SK-N-SH (cell line): ENCODE results near the gene RETREG2. TPM values are rescaled to one million over a fixed set of nuclear protein-coding genes. Genes with fewer than 3 reads are reported as not detected.

ENCODE experiments used
- CTCF ChIA-PET: fragments of 300-600, 350-600 bp; formaldehyde crosslinking; extraction: SDS; loops from one replicate; lab custom pipeline; 2021; lab: Yijun Ruan, JAX
- POLR2A ChIA-PET: fragments of 350-600 bp; sonication (Branson Sonifier 250); formaldehyde crosslinking; extraction: SDS; loops from one replicate; lab custom pipeline; 2020; ENCODE audit warnings: antibody characterized with exemption, inconsistent platforms; lab: Yijun Ruan, JAX
- DNase-seq: peaks from one replicate; pipeline ENCODE4 v3.0.0; 2012
- H2AFZ ChIP-seq: fragments of 200-600 bp; sonication (generic); 2 replicates; pipeline ENCODE4 v1.8.1; 2016; ENCODE audit warnings: antibody characterized with exemption, mild to moderate bottlenecking, low read depth
- H3F3A ChIP-seq: fragments of 200-600 bp; sonication (generic); replicated peaks from 2 replicates; pipeline ENCODE3; 2016; ENCODE audit warnings: antibody characterized with exemption, mild to moderate bottlenecking; ENCODE audit not compliant: insufficient read depth
- H3K27ac ChIP-seq, 2 experiments: fragments of 200-500 bp in 1 of 2; fragments of 200-600 bp in 1 of 2; sonication (Bioruptor generic) in 1 of 2; sonication (generic), shearing (Covaris generic) in 1 of 2; 2 replicates each; pipeline versions ENCODE4 v1.5.1 to v1.6.1; 2014 to 2016; ENCODE audit warnings: low read depth in 2 of 2, inconsistent platforms in 1 of 2, low read length in 1 of 2, mild to moderate bottlenecking in 1 of 2, mixed read lengths in 1 of 2
- H3K27me3 ChIP-seq: fragments of 200-600 bp; sonication (generic), shearing (Covaris generic); 2 replicates; pipeline ENCODE4 v1.6.1; 2016; ENCODE audit warnings: mixed run types; ENCODE audit not compliant: insufficient read depth
- H3K36me3 ChIP-seq, 2 experiments: fragments of 200-500 bp in 1 of 2; fragments of 200-600 bp in 1 of 2; sonication (Bioruptor generic) in 1 of 2; sonication (generic) in 1 of 2; replicated peaks in 1 of 2; 2 replicates each; pipeline versions ENCODE3 to v1.5.1; 2014 to 2016; ENCODE audit warnings: low read length in 1 of 2, mild to moderate bottlenecking in 1 of 2; ENCODE audit not compliant: insufficient read depth in 2 of 2, control insufficient read depth in 1 of 2
- H3K4me1 ChIP-seq, 2 experiments: fragments of 200-500 bp in 1 of 2; fragments of 200-600 bp in 1 of 2; sonication (Bioruptor generic) in 1 of 2; sonication (generic), shearing (Covaris generic) in 1 of 2; 2 replicates each; pipeline versions ENCODE4 v1.5.1 to v1.6.1; 2014 to 2016; ENCODE audit warnings: low read depth in 1 of 2, low read length in 1 of 2, mixed run types in 1 of 2; ENCODE audit not compliant: insufficient read depth in 2 of 2, control insufficient read depth in 1 of 2
- H3K4me2 ChIP-seq: fragments of 200-600 bp; sonication (generic), shearing (Covaris generic); 2 replicates; pipeline ENCODE4 v1.6.1; 2017; ENCODE audit warnings: mixed run types
- H3K4me3 ChIP-seq, 2 experiments: fragments of 200-500 bp in 1 of 2; fragments of 200-600 bp in 1 of 2; sonication (Bioruptor generic) in 1 of 2; sonication (generic), shearing (Covaris generic) in 1 of 2; 2 replicates each; pipeline versions ENCODE4 v1.5.1 to v1.8.1; 2014 to 2016; ENCODE audit warnings: low read depth in 2 of 2, inconsistent platforms in 1 of 2, low read length in 1 of 2, mild to moderate bottlenecking in 1 of 2, mixed read lengths in 1 of 2, moderate library complexity in 1 of 2
- H3K79me2 ChIP-seq: fragments of 200-600 bp; sonication (generic); 2 replicates; pipeline ENCODE4 v1.8.1; 2017; ENCODE audit warnings: mild to moderate bottlenecking; ENCODE audit not compliant: insufficient read depth
- H3K9ac ChIP-seq: fragments of 200-600 bp; sonication (generic); 2 replicates; pipeline ENCODE4 v1.6.1; 2017; ENCODE audit warnings: mixed run types
- H3K9me2 ChIP-seq: fragments of 200-600 bp; sonication (generic); 2 replicates; pipeline ENCODE4 v1.6.1; 2017; ENCODE audit warnings: mixed run types
- H3K9me3 ChIP-seq: fragments of 200-600 bp; sonication (generic); 2 replicates; pipeline ENCODE4 v1.6.1; 2017; ENCODE audit warnings: mixed run types, mild to moderate bottlenecking, moderate library complexity
- H4K20me1 ChIP-seq: fragments of 200-600 bp; sonication (generic); 2 replicates; pipeline ENCODE4 v1.6.1; 2017; ENCODE audit warnings: mild to moderate bottlenecking, mixed run types; ENCODE audit not compliant: insufficient read depth
- ELF1 ChIP-seq: IDR thresholded peaks from 2 replicates; pipeline ENCODE4 v1.4.0; 2012
- EP300 ChIP-seq, 2 experiments: IDR thresholded peaks; 2 replicates each; pipeline versions ENCODE4 v1.4.0 to v1.6.1; 2012; ENCODE audit warnings: borderline replicate concordance in 1 of 2, low read depth in 1 of 2, low read length in 1 of 2
- FOSL2 ChIP-seq: IDR thresholded peaks from 2 replicates; pipeline ENCODE4 v1.4.0; 2012; ENCODE audit warnings: low read depth, mild to moderate bottlenecking, moderate library complexity, borderline replicate concordance
- FOXJ3 ChIP-seq: sonication (generic); formaldehyde crosslinking; IDR thresholded peaks from 2 replicates; pipeline ENCODE4 v1.5.1; 2020; ENCODE audit warnings: mild to moderate bottlenecking, missing genetic modification reagents
- GATA2 ChIP-seq: sonication (generic); formaldehyde crosslinking; IDR thresholded peaks from 2 replicates; pipeline ENCODE4 v1.5.0; 2020; ENCODE audit warnings: mild to moderate bottlenecking, missing genetic modification reagents
- MXI1 ChIP-seq: IDR thresholded peaks from 2 replicates; pipeline ENCODE4 v1.6.1; 2012; ENCODE audit warnings: mild to moderate bottlenecking, low read depth, low read length, improper control_type of control experiment
- NRF1 ChIP-seq: IDR thresholded peaks from 2 replicates; pipeline ENCODE4 v1.6.1; 2012; ENCODE audit warnings: low read depth, mild to moderate bottlenecking, low read length
- POLR2AphosphoS5 ChIP-seq: IDR thresholded peaks from 2 replicates; pipeline ENCODE4 v1.6.1; 2012; ENCODE audit warnings: low read depth, low read length
- RFX5 ChIP-seq: IDR thresholded peaks from 2 replicates; pipeline ENCODE4 v1.6.1; 2012; ENCODE audit warnings: mild to moderate bottlenecking, improper control_type of control experiment, low read length
- TAF1 ChIP-seq: IDR thresholded peaks from 2 replicates; pipeline ENCODE4 v1.6.1; 2012; ENCODE audit warnings: low read depth, mild to moderate bottlenecking, low read length, moderate library complexity, borderline replicate concordance
- TCF12 ChIP-seq: IDR thresholded peaks from 2 replicates; pipeline ENCODE4 v1.4.0; 2012
- TEAD4 ChIP-seq: IDR thresholded peaks from 2 replicates; pipeline ENCODE4 v1.4.0; 2012; ENCODE audit warnings: mild to moderate bottlenecking, borderline replicate concordance; ENCODE audit not compliant: insufficient read depth
- YY1 ChIP-seq: IDR thresholded peaks from 2 replicates; pipeline ENCODE4 v1.4.0; 2012; ENCODE audit warnings: low read depth, mild to moderate bottlenecking
- WGBS: methylation state at CpG from one replicate; pipeline ENCODE4 v1.1.6; 2017; ENCODE audit warnings: low lambda C conversion rate; 5-methylcytosine and 5-hydroxymethylcytosine counted together
- polyA plus RNA-seq, 3 experiments: library from polyadenylated mRNA; depleted of rRNA; stranded (reverse); fragments of >200 nt; gene quantifications; 2 replicates each; pipeline ENCODE4 v1.2.3, GENCODE V29; 2012
- TF ChIP-seq, protein P1 (sequence below): IDR thresholded peaks from 2 replicates; pipeline ENCODE4 v1.6.1; 2012; ENCODE audit warnings: mild to moderate bottlenecking, low read depth, low read length, moderate library complexity
- TF ChIP-seq, protein P2 (sequence below): IDR thresholded peaks from 2 replicates; pipeline ENCODE4 v1.4.0; 2012; ENCODE audit warnings: low read depth, borderline replicate concordance
- TF ChIP-seq, protein P3 (sequence below): IDR thresholded peaks from 2 replicates; pipeline ENCODE4; 2012
- TF ChIP-seq, protein P4 (sequence below): IDR thresholded peaks from 2 replicates; pipeline ENCODE4 v1.4.0; 2012; ENCODE audit warnings: low read depth, borderline replicate concordance

The RETREG2 gene
- polyA plus RNA-seq, 1 of the 3 experiments (the other 2 are of a cell fraction): 74.6 TPM

DNA sequence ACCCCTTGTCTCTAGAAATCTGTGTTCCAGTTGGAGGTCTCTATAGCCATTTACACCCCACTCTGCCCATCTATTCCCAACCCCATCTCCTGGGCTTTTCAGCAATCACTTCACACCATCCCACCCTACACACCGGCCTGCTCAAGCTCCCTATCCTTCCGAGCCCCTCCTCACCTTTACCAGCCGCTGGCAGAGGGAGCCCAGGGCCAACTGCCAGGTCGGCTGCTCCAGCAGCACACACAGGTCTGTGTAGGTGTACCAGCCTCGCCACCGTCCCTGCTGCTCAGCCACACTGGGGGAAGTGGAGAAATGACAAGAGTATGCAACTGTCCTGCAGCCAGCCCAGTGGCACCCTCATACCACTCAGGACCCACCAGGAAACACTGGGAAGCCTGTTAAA is 4.9 kb upstream of the RETREG2 start:
- Histone ChIP-seq H3K9me2 (no peaks in the 10 kb centered on the region), H3F3A (peaks cover 10% of the 10 kb centered on the region), H3K4me2 (no peak overlapping the region), H3K9ac (no peak overlapping the region), H3K4me1 (peaks cover 0 to 8% of the 10 kb centered on the region in 2 experiments; a peak in 2 of 4 replicates), H3K9me3 (no peaks in the 10 kb centered on the region), H2AFZ (no peak overlapping the region), H3K36me3 (peaks cover 11 to 32% of the 10 kb centered on the region in 2 experiments), H3K79me2 (peaks cover 12% of the 10 kb centered on the region; the same call in 1 of the 2 replicates), H3K27me3 (no peaks in the 10 kb centered on the region), H3K27ac (no peak overlapping the region), H4K20me1 (no peaks in the 10 kb centered on the region)
- DNase-seq: no peak
- 94% methylated on average over 6 of the region's 6 CpGs for WGBS
- POLR2A ChIA-PET: no interaction called here
- no peak for TF ChIP-seq NRF1
- TF ChIP-seq FOXJ3 (CRISPR knock-in tag): no peak
- TF ChIP-seq, protein P1, sequence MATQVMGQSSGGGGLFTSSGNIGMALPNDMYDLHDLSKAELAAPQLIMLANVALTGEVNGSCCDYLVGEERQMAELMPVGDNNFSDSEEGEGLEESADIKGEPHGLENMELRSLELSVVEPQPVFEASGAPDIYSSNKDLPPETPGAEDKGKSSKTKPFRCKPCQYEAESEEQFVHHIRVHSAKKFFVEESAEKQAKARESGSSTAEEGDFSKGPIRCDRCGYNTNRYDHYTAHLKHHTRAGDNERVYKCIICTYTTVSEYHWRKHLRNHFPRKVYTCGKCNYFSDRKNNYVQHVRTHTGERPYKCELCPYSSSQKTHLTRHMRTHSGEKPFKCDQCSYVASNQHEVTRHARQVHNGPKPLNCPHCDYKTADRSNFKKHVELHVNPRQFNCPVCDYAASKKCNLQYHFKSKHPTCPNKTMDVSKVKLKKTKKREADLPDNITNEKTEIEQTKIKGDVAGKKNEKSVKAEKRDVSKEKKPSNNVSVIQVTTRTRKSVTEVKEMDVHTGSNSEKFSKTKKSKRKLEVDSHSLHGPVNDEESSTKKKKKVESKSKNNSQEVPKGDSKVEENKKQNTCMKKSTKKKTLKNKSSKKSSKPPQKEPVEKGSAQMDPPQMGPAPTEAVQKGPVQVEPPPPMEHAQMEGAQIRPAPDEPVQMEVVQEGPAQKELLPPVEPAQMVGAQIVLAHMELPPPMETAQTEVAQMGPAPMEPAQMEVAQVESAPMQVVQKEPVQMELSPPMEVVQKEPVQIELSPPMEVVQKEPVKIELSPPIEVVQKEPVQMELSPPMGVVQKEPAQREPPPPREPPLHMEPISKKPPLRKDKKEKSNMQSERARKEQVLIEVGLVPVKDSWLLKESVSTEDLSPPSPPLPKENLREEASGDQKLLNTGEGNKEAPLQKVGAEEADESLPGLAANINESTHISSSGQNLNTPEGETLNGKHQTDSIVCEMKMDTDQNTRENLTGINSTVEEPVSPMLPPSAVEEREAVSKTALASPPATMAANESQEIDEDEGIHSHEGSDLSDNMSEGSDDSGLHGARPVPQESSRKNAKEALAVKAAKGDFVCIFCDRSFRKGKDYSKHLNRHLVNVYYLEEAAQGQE: no peak
- TF ChIP-seq FOSL2: no peak
- TF ChIP-seq YY1: no peak
- TF ChIP-seq ELF1: no peak
- TF ChIP-seq GATA2 (CRISPR knock-in tag): no peak
- TF ChIP-seq POLR2AphosphoS5: no peak
- TF ChIP-seq MXI1: no peak
- TF ChIP-seq, protein P2, sequence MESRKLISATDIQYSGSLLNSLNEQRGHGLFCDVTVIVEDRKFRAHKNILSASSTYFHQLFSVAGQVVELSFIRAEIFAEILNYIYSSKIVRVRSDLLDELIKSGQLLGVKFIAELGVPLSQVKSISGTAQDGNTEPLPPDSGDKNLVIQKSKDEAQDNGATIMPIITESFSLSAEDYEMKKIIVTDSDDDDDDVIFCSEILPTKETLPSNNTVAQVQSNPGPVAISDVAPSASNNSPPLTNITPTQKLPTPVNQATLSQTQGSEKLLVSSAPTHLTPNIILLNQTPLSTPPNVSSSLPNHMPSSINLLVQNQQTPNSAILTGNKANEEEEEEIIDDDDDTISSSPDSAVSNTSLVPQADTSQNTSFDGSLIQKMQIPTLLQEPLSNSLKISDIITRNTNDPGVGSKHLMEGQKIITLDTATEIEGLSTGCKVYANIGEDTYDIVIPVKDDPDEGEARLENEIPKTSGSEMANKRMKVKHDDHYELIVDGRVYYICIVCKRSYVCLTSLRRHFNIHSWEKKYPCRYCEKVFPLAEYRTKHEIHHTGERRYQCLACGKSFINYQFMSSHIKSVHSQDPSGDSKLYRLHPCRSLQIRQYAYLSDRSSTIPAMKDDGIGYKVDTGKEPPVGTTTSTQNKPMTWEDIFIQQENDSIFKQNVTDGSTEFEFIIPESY: no peak
- TF ChIP-seq EP300 (IDR thresholded peaks at IDR 0.05; ENCODE audit: borderline replicate concordance in 1 of 2, low read depth in 1 of 2, low read length in 1 of 2): no peak
- no peak for TF ChIP-seq RFX5
- TF ChIP-seq, protein P3, sequence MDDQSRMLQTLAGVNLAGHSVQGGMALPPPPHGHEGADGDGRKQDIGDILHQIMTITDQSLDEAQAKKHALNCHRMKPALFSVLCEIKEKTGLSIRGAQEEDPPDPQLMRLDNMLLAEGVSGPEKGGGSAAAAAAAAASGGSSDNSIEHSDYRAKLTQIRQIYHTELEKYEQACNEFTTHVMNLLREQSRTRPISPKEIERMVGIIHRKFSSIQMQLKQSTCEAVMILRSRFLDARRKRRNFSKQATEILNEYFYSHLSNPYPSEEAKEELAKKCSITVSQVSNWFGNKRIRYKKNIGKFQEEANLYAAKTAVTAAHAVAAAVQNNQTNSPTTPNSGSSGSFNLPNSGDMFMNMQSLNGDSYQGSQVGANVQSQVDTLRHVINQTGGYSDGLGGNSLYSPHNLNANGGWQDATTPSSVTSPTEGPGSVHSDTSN: no peak
- no peak for TF ChIP-seq TCF12
- no peak for TF ChIP-seq TAF1
- TF ChIP-seq, protein P4, sequence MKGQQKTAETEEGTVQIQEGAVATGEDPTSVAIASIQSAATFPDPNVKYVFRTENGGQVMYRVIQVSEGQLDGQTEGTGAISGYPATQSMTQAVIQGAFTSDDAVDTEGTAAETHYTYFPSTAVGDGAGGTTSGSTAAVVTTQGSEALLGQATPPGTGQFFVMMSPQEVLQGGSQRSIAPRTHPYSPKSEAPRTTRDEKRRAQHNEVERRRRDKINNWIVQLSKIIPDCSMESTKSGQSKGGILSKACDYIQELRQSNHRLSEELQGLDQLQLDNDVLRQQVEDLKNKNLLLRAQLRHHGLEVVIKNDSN: no peak
- TF ChIP-seq TEAD4: no peak
- TF ChIP-seq, all 33 proteins: peak for 0
- CTCF ChIA-PET: interaction anchor here (1.0 to 8.7 kb wide), 6 partner anchors 14 to 193 kb away, joined by 3 to 104 read pairs (median 18); partner anchors contain the start of genes DNAJB2 and NHEJ1
- H3K4me3 ChIP-seq: no peak overlapping the region
